HG03469 (cell line): ENCODE data around the gene HS1BP3.

Source experiments
- ATAC-seq: cut with Tn5 transposase; IDR thresholded peaks from one replicate; pipeline ENCODE4 v1.9.1; 2021; ENCODE audit warnings: mild to moderate bottlenecking, moderate library complexity, moderate number of reproducible peaks; ENCODE audit not compliant: unreplicated experiment

Gene HS1BP3

GRCh38 chr2:20620271-20620681 lies 30.6 kb downstream of the HS1BP3 start:
- ATAC-seq = no peak

- ATAC-seq = no peak
Observed at GRCh38 chr2:20619624-20620024, 31.3 kb downstream of the HS1BP3 start.

GRCh38 chr2:20618886-20619521 lies 31.9 kb downstream of the HS1BP3 start:
- no peak for ATAC-seq

GRCh38 chr2:20618468-20618885 lies 32.4 kb downstream of the HS1BP3 start:
- no peak for ATAC-seq

GRCh38 chr2:20617892-20618467 lies 32.9 kb downstream of the HS1BP3 start:
- ATAC-seq = no peak

- no peak for ATAC-seq
Observed at GRCh38 chr2:20617081-20617575, 33.8 kb downstream of the HS1BP3 start.

- no peak for ATAC-seq
Observed at GRCh38 chr2:20616341-20616871, 34.5 kb downstream of the HS1BP3 start.

- no peak for ATAC-seq
Observed at GRCh38 chr2:20615466-20616241, 35.2 kb downstream of the HS1BP3 start.

- ATAC-seq = no peak
Observed at GRCh38 chr2:20615068-20615465, 35.8 kb downstream of the HS1BP3 start.

- ATAC-seq = no peak
Observed at GRCh38 chr2:20614201-20615067, 36.5 kb downstream of the HS1BP3 start.

GRCh38 chr2:20612925-20613916 lies 37.7 kb downstream of the HS1BP3 start:
- ATAC-seq = no peak

- ATAC-seq = no peak
Observed at GRCh38 chr2:20611844-20612356, 39.0 kb downstream of the HS1BP3 start.

- no peak for ATAC-seq
Observed at GRCh38 chr2:20611077-20611843, 39.6 kb downstream of the HS1BP3 start.

GRCh38 chr2:20609995-20610357 lies 40.9 kb downstream of the HS1BP3 start:
- no peak for ATAC-seq

- no peak for ATAC-seq
Observed at GRCh38 chr2:20609349-20609994, 41.4 kb downstream of the HS1BP3 start.

- ATAC-seq = no peak
Observed at GRCh38 chr2:20608666-20609348, 42.1 kb downstream of the HS1BP3 start.

GRCh38 chr2:20607446-20607845 lies 43.5 kb downstream of the HS1BP3 start:
- no peak for ATAC-seq
